Body of pancreas (tissue), 4 donors: ENCODE results near the gene GATAD2B. TPM values are rescaled to one million over a fixed set of nuclear protein-coding genes. Genes with fewer than 3 reads are reported as not detected.
"Not testable (repeated sequence)": the region's sequence is repeated elsewhere in the genome, so short reads cannot be mapped to it uniquely, and the experiment has no call there.

ENCODE experiments used
- ATAC-seq: fragments of 150-250 bp; one replicate; pipeline ENCODE4 v1.9.1; 2016
- DNase-seq, 4 donors: peaks; one replicate each; pipeline ENCODE4 v3.0.0-alpha.2; 2019
- H3K27ac ChIP-seq, 4 donors: fragments of 200-600 bp; sonication (generic); 1 replicate in 3 of 4; 2 replicates in 1 of 4; pipeline versions ENCODE4 v1.5.1 to v1.6.1; 2016 to 2019; ENCODE audit warnings: mild to moderate bottlenecking in 1 of 4, mixed read lengths in 1 of 4, moderate library complexity in 1 of 4
- H3K27me3 ChIP-seq, 2 donors: fragments of 200-600 bp; sonication (generic); one replicate each; pipeline ENCODE4 v1.6.0; 2016; ENCODE audit warnings: mild to moderate bottlenecking in 1 of 2
- H3K36me3 ChIP-seq, 2 donors: fragments of 200-600 bp; sonication (generic); replicated peaks in 1 of 2; 2 replicates each; pipeline ENCODE4 v1.5.1; 2016; ENCODE audit warnings: low read depth in 2 of 2; ENCODE audit not compliant: insufficient read depth in 1 of 2
- H3K4me1 ChIP-seq: fragments of 200-600 bp; sonication (generic); one replicate; pipeline ENCODE4 v1.6.0; 2016
- H3K4me3 ChIP-seq, 2 donors: fragments of 200-600 bp; sonication (generic); 1 replicate in 1 of 2; 2 replicates in 1 of 2; pipeline ENCODE4 v1.5.1; 2016 to 2019
- H3K9me3 ChIP-seq, 3 donors: fragments of 200-600 bp; sonication (generic); 1 replicate in 2 of 3; 2 replicates in 1 of 3; pipeline ENCODE4 v1.5.1; 2016
- POLR2A ChIP-seq, 3 donors: fragments of 450-650 bp; IDR thresholded peaks; one replicate each; pipeline ENCODE4 v1.6.1; 2016; ENCODE audit warnings: antibody characterized with exemption in 3 of 3, mild to moderate bottlenecking in 2 of 3
- WGBS, 2 donors: methylation state at CpG; one replicate each; pipeline ENCODE4 v1.1.5; 2017; 5-methylcytosine and 5-hydroxymethylcytosine counted together
- intact Hi-C: fragments of 100-400 bp; cut with DNase I; formaldehyde crosslinking; loops from one replicate; pipeline ENCODE4 v1.15.1; 2023
- total RNA-seq, 2 donors: library from RNA; depleted of rRNA; stranded (reverse); fragments of >200 nt; gene quantifications; one replicate each; pipeline ENCODE4 v1.1.0, GENCODE V29; 2016
- TF ChIP-seq, protein P1 (sequence below), 7 experiments: fragments of 450-650 bp in 4 of 7; fragments of 200-600 bp in 3 of 7; sonication (generic) in 3 of 7; IDR thresholded peaks; one replicate each; pipeline ENCODE4 v1.5.1; 2016 to 2019; ENCODE audit warnings: antibody characterized with exemption in 7 of 7

GATAD2B gene
- total RNA-seq, 2 donors from 2014 or later = 7.8 to 12.5 TPM

DNA sequence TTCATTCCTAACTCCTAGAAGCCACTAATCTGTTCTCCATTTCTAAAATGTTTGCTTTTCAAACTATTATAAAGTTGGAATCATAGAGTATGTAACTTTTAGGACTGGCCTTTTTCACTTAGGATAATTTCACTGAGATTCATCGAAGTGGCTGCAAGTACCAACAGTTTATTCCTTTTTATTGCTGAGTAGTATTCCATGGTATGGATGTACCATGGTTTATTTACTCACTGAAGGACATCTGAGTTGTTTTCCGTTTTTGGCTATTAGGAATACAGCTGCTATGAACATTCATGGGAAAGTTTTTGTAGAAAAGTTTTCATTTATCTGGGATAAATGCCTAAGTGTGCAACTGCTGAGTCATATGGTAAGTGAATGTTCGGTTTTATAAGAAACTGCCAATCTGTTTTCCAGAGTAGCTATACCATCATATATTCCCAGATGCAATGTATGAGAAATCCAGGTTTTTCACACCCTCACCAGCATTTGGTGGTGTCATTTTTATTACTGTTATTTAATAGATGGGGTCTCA is 81.2 kb downstream of the GATAD2B start:
- WGBS, 2 donors = 91 to 96% methylated on average over 3 of the region's 3 CpGs
- no peak overlapping the region for H3K27ac ChIP-seq
- no peaks in the 10 kb centered on the region for H3K27me3 ChIP-seq
- no peaks in the 10 kb centered on the region for H3K36me3 ChIP-seq
- H3K9me3 ChIP-seq = no peaks in the 10 kb centered on the region
- ATAC-seq (no peak), DNase-seq (no peak)
- no peaks in the 10 kb centered on the region for H3K4me1 ChIP-seq
- H3K4me3 ChIP-seq = no peak overlapping the region
- TF ChIP-seq, protein P1, sequence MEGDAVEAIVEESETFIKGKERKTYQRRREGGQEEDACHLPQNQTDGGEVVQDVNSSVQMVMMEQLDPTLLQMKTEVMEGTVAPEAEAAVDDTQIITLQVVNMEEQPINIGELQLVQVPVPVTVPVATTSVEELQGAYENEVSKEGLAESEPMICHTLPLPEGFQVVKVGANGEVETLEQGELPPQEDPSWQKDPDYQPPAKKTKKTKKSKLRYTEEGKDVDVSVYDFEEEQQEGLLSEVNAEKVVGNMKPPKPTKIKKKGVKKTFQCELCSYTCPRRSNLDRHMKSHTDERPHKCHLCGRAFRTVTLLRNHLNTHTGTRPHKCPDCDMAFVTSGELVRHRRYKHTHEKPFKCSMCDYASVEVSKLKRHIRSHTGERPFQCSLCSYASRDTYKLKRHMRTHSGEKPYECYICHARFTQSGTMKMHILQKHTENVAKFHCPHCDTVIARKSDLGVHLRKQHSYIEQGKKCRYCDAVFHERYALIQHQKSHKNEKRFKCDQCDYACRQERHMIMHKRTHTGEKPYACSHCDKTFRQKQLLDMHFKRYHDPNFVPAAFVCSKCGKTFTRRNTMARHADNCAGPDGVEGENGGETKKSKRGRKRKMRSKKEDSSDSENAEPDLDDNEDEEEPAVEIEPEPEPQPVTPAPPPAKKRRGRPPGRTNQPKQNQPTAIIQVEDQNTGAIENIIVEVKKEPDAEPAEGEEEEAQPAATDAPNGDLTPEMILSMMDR (IDR thresholded peaks at IDR 0.05) = no peak
- no peak for TF ChIP-seq POLR2A (IDR thresholded peaks at IDR 0.05)
- intact Hi-C loops = no loop called here

DNA sequence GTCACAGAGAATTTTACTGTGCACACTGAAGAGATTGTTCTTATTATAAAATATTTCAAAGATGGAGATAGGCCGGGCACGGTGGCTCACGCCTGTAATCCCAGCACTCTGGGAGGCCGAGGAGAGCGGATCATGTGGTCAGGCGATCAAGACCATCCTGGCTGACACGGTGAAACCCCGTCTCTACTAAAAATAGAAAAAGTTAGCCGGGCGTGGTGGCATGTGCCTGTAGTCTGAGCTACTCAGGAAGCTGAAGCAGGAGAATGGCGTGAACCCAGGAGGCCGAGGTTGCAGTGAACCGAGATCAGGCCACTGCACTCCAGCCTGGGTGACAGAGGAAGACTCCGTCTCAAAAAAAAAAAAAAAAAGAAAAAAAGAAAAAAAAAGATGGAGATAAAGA is 82.0 kb downstream of the GATAD2B start:
- H3K36me3 ChIP-seq, H3K4me1 ChIP-seq, H3K27ac ChIP-seq, H3K27me3 ChIP-seq, H3K4me3 ChIP-seq, DNase-seq, ATAC-seq, intact Hi-C loops, H3K9me3 ChIP-seq: not testable (repeated sequence)
- WGBS, 2 donors = 74 to 95% methylated on average over 14 of the region's 14 CpGs

DNA sequence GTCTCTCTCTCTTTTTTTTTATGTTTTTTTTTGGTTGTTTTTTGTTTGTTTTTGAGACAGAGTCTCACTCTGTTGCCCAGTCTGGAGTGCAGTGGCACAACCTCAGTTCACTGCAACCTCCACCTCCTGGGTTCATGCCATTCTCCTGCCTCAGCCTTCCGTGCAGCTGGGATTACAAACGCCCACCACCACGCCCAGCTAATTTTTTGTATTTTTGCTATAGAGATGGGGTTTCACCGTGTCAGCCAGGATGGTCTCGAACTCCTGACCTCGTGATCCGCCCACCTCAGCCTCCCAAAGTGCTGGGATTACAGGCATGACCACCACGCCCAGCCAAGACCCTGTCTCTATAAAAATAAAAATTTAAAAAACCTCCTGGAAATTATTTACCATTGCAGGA is 88.8 kb downstream of the GATAD2B start:
- DNase-seq, H3K4me1 ChIP-seq, H3K4me3 ChIP-seq, ATAC-seq, intact Hi-C loops, H3K36me3 ChIP-seq, H3K9me3 ChIP-seq, H3K27me3 ChIP-seq, H3K27ac ChIP-seq: not testable (repeated sequence)
- 91 to 95% methylated on average over 8 of the region's 8 CpGs for WGBS, 2 donors

DNA sequence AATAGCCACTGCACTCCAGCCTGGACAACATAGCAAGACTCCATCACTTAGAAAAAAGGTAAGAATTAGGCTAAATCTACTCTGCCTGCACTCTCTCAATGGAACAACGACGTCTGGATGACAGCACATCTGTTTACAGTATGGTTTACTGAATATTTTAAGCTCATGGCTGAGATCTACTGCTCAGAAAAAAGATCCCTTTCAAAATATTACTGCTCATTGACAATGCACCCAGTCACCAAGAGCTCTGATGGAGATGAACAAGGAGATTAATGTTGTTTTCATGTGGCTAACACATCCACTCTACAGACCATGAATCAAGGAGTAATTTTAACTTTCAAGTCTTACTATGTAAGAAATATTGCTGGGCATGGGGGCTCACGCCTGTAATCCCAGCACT is 89.6 kb downstream of the GATAD2B start:
- intact Hi-C loops = no loop called here
- WGBS, 2 donors = 85 to 97% methylated on average over 3 of the region's 3 CpGs

DNA sequence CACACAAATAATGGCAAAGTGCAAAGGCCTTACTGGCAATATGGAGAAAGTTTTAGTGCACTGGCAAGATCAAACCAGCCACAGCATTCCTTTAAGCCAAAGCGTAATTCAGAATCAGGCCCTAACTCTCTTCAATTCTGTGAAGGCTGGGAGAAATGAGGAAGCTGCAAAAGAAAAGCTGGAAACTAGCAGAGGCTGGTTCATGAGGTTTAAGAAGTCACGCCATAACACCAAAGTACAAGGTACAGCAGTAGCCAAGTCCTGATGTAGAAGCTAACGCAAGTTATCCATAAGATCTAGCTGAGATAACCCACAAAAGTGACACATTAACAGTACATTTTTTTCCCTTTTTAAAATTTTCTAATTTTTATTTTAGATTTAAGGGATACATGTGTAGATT is 90.5 kb downstream of the GATAD2B start:
- TF ChIP-seq, protein P1 (IDR thresholded peaks at IDR 0.05) = no peak
- no peak for TF ChIP-seq POLR2A (IDR thresholded peaks at IDR 0.05)
- H3K27ac ChIP-seq = no peak overlapping the region
- 85 to 92% methylated on average over 3 of the region's 3 CpGs for WGBS, 2 donors
- no peaks in the 10 kb centered on the region for H3K4me1 ChIP-seq
- no peaks in the 10 kb centered on the region for H3K27me3 ChIP-seq
- H3K4me3 ChIP-seq = no peak overlapping the region
- no peak for DNase-seq
- peaks cover 0 to 3% of the 10 kb centered on the region in 2 donors for H3K36me3 ChIP-seq
- intact Hi-C loops = no loop called here
- no peaks in the 10 kb centered on the region for H3K9me3 ChIP-seq
- no peak for ATAC-seq

More for the DNA sequence above, 89.6 kb downstream of the GATAD2B start:
- H3K36me3 ChIP-seq = no peaks in the 10 kb centered on the region
- no peaks in the 10 kb centered on the region for H3K27me3 ChIP-seq
- ATAC-seq (no peak), DNase-seq (no peak)
- H3K4me3 ChIP-seq = no peak overlapping the region
- TF ChIP-seq, protein P1 (IDR thresholded peaks at IDR 0.05) = no peak
- no peak for TF ChIP-seq POLR2A (IDR thresholded peaks at IDR 0.05)
- H3K27ac ChIP-seq = no peak overlapping the region
- H3K9me3 ChIP-seq = no peaks in the 10 kb centered on the region
- no peaks in the 10 kb centered on the region for H3K4me1 ChIP-seq

DNA sequence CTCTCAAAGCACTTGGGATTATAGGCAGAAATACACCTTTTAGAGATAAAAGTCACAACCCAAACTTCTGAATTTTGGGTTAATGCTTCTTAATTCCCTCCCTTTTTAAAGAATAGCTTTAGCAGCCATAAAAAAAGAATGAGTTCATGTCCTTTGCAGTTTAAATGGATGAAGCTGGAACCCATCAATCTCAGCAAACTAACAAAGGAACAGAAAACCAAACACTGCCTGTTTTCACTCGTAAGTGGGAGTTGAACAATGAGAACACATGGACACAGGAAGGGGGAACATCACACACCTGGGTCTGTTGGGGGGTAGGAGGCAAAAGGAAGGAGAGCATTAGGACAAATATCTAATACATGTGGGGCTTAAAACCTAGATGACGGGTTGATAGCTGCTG is 91.7 kb downstream of the GATAD2B start:
- peaks cover 0 to 6% of the 10 kb centered on the region in 2 donors for H3K36me3 ChIP-seq
- intact Hi-C loops = no loop called here
- H3K9me3 ChIP-seq = no peaks in the 10 kb centered on the region
- TF ChIP-seq POLR2A (IDR thresholded peaks at IDR 0.05) = no peak
- TF ChIP-seq, protein P1 (IDR thresholded peaks at IDR 0.05) = no peak
- 86 to 90% methylated on average over 2 of the region's 2 CpGs for WGBS, 2 donors
- H3K27ac ChIP-seq = no peak overlapping the region
- H3K4me3 ChIP-seq = no peak overlapping the region
- DNase-seq = no peak
- ATAC-seq = no peak
- H3K4me1 ChIP-seq = no peaks in the 10 kb centered on the region
- no peaks in the 10 kb centered on the region for H3K27me3 ChIP-seq
